Astrocyte (in vitro differentiated cells and primary cell): Measurements from ENCODE around the gene MAP1B. TPM values are rescaled to one million over a fixed set of nuclear protein-coding genes. Genes with fewer than 3 reads are reported as not detected.

Experiments
- DNase-seq: peaks from one replicate; pipeline ENCODE4 v3.0.0-alpha.2; 2010; ENCODE audit warnings: low read depth
- FAIRE-seq: peaks from 2 replicates; lab custom pipeline; 2011; peaks lifted over from hg19 to GRCh38; lab: Jason Lieb, UNC
- H2AFZ ChIP-seq: 2 replicates; pipeline ENCODE4 v1.6.0; 2012; ENCODE audit warnings: low read depth, low read length, inconsistent platforms
- H3K27ac ChIP-seq: 2 replicates; pipeline ENCODE4 v1.5.1; 2011; ENCODE audit warnings: low read depth, low read length, inconsistent platforms
- H3K27me3 ChIP-seq: 2 replicates; pipeline ENCODE4 v1.6.0; 2011; ENCODE audit warnings: low read length, inconsistent platforms; ENCODE audit not compliant: insufficient read depth
- H3K36me3 ChIP-seq: 2 replicates; pipeline ENCODE4 v1.5.1; 2011; ENCODE audit warnings: low read length, inconsistent platforms; ENCODE audit not compliant: insufficient read depth
- H3K4me1 ChIP-seq: 2 replicates; pipeline ENCODE4 v1.5.1; 2011; ENCODE audit warnings: low read length, inconsistent platforms; ENCODE audit not compliant: insufficient read depth
- H3K4me2 ChIP-seq: 2 replicates; pipeline ENCODE4 v1.6.0; 2012; ENCODE audit warnings: low read length, inconsistent platforms
- H3K4me3 ChIP-seq: 2 replicates; pipeline ENCODE4 v1.5.1; 2011; ENCODE audit warnings: low read depth, mild to moderate bottlenecking, low read length, inconsistent platforms; ENCODE audit not compliant: insufficient read depth
- H3K79me2 ChIP-seq: 2 replicates; pipeline ENCODE4 v1.6.0; 2012; ENCODE audit warnings: mild to moderate bottlenecking, low read length, inconsistent platforms; ENCODE audit not compliant: insufficient read depth
- H3K9ac ChIP-seq: 2 replicates; pipeline ENCODE4 v1.6.0; 2012; ENCODE audit warnings: mild to moderate bottlenecking, low read length, inconsistent platforms
- H3K9me3 ChIP-seq: 2 replicates; pipeline ENCODE4 v1.5.1; 2012; ENCODE audit warnings: low read depth, mild to moderate bottlenecking, low read length, inconsistent platforms; ENCODE audit not compliant: insufficient read depth
- H4K20me1 ChIP-seq: 2 replicates; pipeline ENCODE4 v1.6.0; 2012; ENCODE audit warnings: low read length, inconsistent platforms; ENCODE audit not compliant: insufficient read depth
- H3K27ac Mint-ChIP-seq: one replicate; pipeline ENCODE4 v1.8.0; 2021; ENCODE audit warnings: mild to moderate bottlenecking, mixed read lengths; ENCODE audit not compliant: unreplicated experiment
- H3K27me3 Mint-ChIP-seq: one replicate; pipeline ENCODE4 v1.8.0; 2021; ENCODE audit warnings: low read depth, mixed read lengths; ENCODE audit not compliant: unreplicated experiment
- H3K36me3 Mint-ChIP-seq: one replicate; pipeline ENCODE4 v1.8.0; 2021; ENCODE audit warnings: low read depth, mixed read lengths; ENCODE audit not compliant: unreplicated experiment
- H3K4me1 Mint-ChIP-seq: one replicate; pipeline ENCODE4 v1.8.0; 2021; ENCODE audit warnings: low read depth, mixed read lengths; ENCODE audit not compliant: unreplicated experiment
- H3K4me3 Mint-ChIP-seq: one replicate; pipeline ENCODE4 v1.8.0; 2021; ENCODE audit warnings: mild to moderate bottlenecking, moderate library complexity, mixed read lengths; ENCODE audit not compliant: unreplicated experiment
- H3K9me3 Mint-ChIP-seq: one replicate; pipeline ENCODE4 v1.8.0; 2021; ENCODE audit warnings: mild to moderate bottlenecking, mixed read lengths; ENCODE audit not compliant: unreplicated experiment
- CTCF ChIP-seq: IDR thresholded peaks from 2 replicates; pipeline ENCODE4 v1.5.1; 2011; ENCODE audit warnings: low read depth, mild to moderate bottlenecking, inconsistent platforms, low read length, moderate library complexity; ENCODE audit not compliant: insufficient read depth
- EZH2 ChIP-seq: IDR thresholded peaks from 2 replicates; pipeline ENCODE4 v1.6.1; 2012; ENCODE audit warnings: mild to moderate bottlenecking, low read length, inconsistent platforms; ENCODE audit not compliant: insufficient read depth
- total RNA-seq: library from RNA; stranded (reverse); gene quantifications from 2 replicates; pipeline ENCODE4 v1.2.1, GENCODE V29; 2021

The MAP1B gene
- total RNA-seq, 1 donor from 2014 or later = 476 TPM

- Histone ChIP-seq H3K4me2 (peak overlapping the region; percentile 57), H3K79me2 (no peaks in the 10 kb centered on the region), H2AFZ (no peak overlapping the region), H3K4me3 (no peak overlapping the region), H3K9me3 (no peaks in the 10 kb centered on the region), H4K20me1 (no peaks in the 10 kb centered on the region), H3K27ac (peak overlapping the region; percentile 73), H3K4me1 (peaks cover 37% of the 10 kb centered on the region), H3K9ac (no peak overlapping the region), H3K36me3 (peaks cover 13% of the 10 kb centered on the region), H3K27me3 (no peaks in the 10 kb centered on the region)
- peak overlapping the region; percentile 75 for H3K27ac Mint-ChIP-seq
- no peak for FAIRE-seq
- H3K36me3 Mint-ChIP-seq = peaks cover under 1% of the 10 kb centered on the region
- peaks cover 58% of the 10 kb centered on the region for H3K4me1 Mint-ChIP-seq
- H3K4me3 Mint-ChIP-seq = no peak overlapping the region
- no peaks in the 10 kb centered on the region for H3K27me3 Mint-ChIP-seq
- no peaks in the 10 kb centered on the region for H3K9me3 Mint-ChIP-seq
- DNase-seq = no peak
- TF ChIP-seq CTCF = no peak
- no peak for TF ChIP-seq EZH2
These were observed 126.6 kb downstream of the MAP1B start for GRCh38 chr5:72233835-72234234.

GRCh38 chr5:72234265-72234700 is 127.0 kb downstream of the MAP1B start:
- Histone ChIP-seq H3K27me3 (no peaks in the 10 kb centered on the region), H4K20me1 (no peaks in the 10 kb centered on the region)
- H3K9me3 Mint-ChIP-seq = no peaks in the 10 kb centered on the region

More at GRCh38 chr5:72234265-72234700, 127.0 kb downstream of the MAP1B start:
- Mint-ChIP-seq H3K27ac (peak overlapping the region; percentile 75), H3K4me1 (peaks cover 58% of the 10 kb centered on the region), H3K4me3 (no peak overlapping the region), H3K36me3 (no peaks in the 10 kb centered on the region), H3K27me3 (no peaks in the 10 kb centered on the region)
- Histone ChIP-seq H3K36me3 (peaks cover 13% of the 10 kb centered on the region), H3K9ac (peak overlapping the region; percentile 59), H3K79me2 (no peaks in the 10 kb centered on the region), H3K4me1 (peaks cover 37% of the 10 kb centered on the region), H2AFZ (no peak overlapping the region), H3K9me3 (no peaks in the 10 kb centered on the region), H3K4me2 (peak overlapping the region; percentile 57), H3K4me3 (no peak overlapping the region), H3K27ac (peak overlapping the region; percentile 73)
- DNase-seq (peak; percentile 87), FAIRE-seq (peak; percentile 45)
- TF ChIP-seq CTCF (no peak), EZH2 (no peak)
